GM12872 (cell line): ENCODE results near the gene FRYL.

Source experiments
- TF ChIP-seq, protein P1 (sequence below): IDR thresholded peaks from 3 replicates; pipeline ENCODE4 v1.5.1; 2011; ENCODE audit warnings: low read depth, mild to moderate bottlenecking, low read length, moderate library complexity; ENCODE audit not compliant: insufficient read depth

The FRYL gene

DNA sequence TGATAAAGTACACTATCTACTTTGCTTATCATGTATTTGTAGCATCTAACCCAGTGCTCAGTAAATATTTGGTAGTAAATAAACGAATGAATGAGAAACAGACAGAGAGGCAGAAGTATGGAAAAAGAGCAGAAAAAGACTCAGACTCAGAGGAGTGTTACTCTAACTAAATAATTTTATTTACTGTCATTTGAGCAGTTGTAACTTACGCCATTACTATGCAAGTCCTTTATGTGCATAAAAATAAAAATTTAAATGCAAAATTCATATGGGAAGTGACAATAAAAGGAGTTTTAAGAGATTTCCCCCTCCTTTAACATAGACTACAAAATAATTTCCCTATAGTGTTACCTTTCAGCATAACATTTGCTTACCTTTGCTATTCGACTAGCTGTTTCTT is 240.5 kb downstream of the FRYL start:
- TF ChIP-seq, protein P1, sequence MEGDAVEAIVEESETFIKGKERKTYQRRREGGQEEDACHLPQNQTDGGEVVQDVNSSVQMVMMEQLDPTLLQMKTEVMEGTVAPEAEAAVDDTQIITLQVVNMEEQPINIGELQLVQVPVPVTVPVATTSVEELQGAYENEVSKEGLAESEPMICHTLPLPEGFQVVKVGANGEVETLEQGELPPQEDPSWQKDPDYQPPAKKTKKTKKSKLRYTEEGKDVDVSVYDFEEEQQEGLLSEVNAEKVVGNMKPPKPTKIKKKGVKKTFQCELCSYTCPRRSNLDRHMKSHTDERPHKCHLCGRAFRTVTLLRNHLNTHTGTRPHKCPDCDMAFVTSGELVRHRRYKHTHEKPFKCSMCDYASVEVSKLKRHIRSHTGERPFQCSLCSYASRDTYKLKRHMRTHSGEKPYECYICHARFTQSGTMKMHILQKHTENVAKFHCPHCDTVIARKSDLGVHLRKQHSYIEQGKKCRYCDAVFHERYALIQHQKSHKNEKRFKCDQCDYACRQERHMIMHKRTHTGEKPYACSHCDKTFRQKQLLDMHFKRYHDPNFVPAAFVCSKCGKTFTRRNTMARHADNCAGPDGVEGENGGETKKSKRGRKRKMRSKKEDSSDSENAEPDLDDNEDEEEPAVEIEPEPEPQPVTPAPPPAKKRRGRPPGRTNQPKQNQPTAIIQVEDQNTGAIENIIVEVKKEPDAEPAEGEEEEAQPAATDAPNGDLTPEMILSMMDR, result no peak

DNA sequence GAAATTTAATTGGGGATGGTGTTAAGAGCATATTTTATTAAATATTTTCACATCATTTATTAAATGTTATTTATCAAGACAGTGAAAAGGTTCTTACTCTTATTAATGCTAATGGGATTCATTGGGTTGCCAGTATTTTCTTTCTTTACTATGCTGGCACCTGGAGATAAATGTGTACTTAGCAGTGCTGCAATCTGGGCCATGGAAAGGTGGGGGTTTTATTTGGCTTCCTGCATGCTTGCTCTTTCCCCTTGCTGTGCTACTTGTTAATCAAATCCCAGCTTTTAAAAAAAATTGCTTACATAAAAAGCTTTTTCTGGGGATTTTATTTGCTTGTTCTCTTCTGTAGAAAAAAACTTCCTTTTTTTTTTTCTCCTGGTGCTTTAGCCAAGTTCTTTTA is 241.7 kb downstream of the FRYL start:
- TF ChIP-seq, protein P1, result no peak

DNA sequence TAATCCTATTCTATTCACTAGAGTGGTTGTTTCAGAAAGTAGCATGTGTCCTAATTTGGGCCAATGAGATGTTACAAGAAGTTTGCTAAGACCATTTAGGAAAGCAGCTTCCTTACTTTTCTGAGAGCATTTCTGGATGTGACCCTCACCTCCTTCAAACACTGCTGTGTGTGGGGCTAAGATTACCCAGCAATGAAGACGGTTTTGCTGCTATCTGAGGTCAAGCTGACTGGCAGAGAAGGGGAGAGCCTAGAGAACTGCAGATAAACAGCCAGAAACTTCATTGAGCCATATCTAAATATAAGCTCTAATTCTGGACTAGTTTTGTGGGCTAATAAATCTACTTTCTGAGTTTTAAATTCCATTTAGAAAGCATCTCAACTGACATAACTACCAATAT is 253.7 kb downstream of the FRYL start:
- TF ChIP-seq, protein P1, result no peak

DNA sequence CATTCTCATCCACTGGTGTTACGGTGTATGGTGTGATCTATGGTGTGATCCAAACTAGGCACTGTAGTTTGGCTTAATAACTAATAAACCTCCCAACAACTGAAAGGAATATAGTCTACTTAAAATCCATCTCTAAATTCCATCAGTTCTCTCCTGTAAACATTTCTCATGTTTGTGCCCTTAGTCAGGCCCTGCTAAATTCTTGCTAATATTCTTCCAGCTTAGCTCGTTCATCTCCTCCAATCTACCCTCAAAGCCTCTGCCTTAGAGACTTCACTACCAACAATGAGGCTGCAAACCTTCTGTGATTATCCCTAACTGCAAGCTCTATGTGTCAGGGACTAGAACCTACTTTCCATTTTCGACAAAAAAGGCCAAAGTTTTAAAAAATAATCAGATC is 261.9 kb downstream of the FRYL start:
- TF ChIP-seq, protein P1, result no peak

DNA sequence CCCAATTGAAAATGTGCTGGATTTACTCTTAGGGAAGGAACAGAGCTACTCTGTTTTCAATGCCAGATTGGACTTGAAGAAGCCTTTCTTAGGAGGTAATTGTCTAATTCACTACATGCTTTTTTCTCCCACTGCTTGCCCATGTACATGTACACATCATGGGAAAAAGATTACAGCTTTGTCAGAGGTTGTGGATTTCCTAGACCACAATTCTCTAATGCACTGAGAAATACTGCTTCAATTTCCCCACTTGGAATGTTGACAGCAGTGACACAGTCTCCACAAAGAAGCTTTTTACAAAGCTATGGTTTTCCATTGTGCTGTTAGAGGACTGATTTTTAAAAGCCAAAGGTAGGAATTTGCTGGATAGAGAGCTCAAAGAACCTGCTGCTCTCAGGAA is 270.5 kb downstream of the FRYL start:
- TF ChIP-seq, protein P1, result no peak

DNA sequence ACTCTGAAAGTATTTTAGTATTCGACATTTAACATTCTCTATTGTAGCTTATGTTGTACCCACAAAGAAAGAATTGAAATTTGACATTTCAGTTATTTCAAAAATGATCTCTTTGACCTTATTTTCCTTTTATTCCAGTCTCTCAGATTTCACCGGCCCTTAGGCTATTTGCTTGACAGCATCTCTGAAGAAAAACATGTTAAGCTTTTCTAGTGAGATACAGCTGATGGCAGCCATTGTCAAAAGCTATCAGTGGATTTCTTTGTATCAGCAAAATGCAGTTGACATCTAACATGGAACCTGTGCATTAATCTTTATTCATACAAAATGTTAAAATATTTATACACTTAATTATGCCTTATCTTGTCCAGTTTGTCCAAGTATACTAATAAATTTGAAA is 273.4 kb downstream of the FRYL start:
- TF ChIP-seq, protein P1, result no peak

DNA sequence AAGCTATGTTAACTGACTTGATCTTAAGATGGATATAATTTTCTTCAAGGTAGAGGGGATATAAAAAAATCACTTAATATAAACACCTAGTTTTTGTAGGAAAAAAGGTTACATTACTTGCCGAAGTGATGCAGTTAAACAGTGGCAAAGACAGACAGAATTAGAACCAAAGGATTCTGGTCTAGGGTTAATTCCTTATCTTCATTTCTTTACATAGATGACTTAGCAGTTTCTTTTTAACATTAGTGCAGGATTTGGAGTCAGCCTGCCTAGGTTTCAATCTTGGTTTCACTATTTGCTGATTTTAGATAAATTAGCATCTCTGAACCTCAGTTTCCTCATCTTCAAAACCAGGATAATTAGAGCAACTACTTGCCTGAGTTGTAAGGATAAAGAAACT is 275.7 kb downstream of the FRYL start:
- TF ChIP-seq, protein P1, result no peak

DNA sequence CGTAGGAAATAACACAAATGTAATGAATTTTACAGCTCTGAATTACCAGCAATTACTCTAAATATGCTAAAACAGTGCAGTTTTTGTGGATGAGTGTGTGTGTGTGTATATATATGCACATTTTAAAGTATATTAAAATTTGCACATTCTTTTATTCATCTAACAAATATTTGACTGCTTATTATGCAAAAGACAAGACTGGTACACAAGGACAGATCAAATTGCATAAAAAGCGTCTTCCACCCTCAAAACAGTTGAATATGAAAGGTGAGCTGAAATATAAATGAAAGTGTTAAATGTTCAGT is 276.1 kb downstream of the FRYL start:
- TF ChIP-seq, protein P1, result no peak
